T-helper 1 cell treated with Interleukin-12 subunit alpha and Interleukin-12 subunit beta and Interleukin-4 antibody, amounts not matched to agents 30 ng/mL and 1 ng/mL, for 36 hours (primary cell): ENCODE data around the gene MED27. TPM values are rescaled to one million over a fixed set of nuclear protein-coding genes. Genes with fewer than 3 reads are reported as not detected.

ENCODE experiments used
- intact Hi-C: fragments of 100-400 bp; cut with micrococcal nuclease; formaldehyde crosslinking; loops from one replicate; pipeline ENCODE4 v1.15.1; 2024
- total RNA-seq: library from RNA; stranded (reverse); gene quantifications from 2 replicates; pipeline ENCODE4 v1.2.3, GENCODE V29; 2022

The MED27 gene
- total RNA-seq, 1 donor from 2014 or later: 29.5 TPM

DNA sequence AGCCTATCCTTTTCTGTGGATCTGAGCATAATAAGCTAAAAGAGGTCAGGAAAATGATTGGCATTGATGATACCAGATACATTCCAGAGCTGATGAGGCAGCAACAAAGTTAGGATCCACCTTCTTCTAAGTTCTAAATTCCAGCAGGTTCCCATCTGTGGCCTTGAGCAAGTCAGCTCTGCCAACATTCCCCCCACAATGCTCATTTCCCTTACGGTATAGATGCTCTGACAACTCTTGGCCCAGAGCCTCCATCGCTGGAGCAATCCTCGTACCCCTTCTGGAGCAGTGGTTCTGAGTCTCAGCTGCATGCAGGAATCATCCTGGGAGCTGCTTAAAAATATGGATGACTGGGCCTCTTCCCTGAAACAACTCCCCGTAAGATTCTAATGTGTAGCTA, 78.1 kb downstream of the MED27 start:
- intact Hi-C loops: loop anchor here (10.0 kb wide), 2 partner anchors 167 to 353 kb away; partner anchors contain the start of gene SETX

- intact Hi-C loops: loop anchor here (10.0 kb wide), 2 partner anchors 166 to 354 kb away; partner anchors contain the start of gene SETX
Observed at GRCh38 chr9:132000659-132001058, 79.0 kb downstream of the MED27 start.

GRCh38 chr9:131999692-132000551, 79.7 kb downstream of the MED27 start:
- intact Hi-C loops: loop anchor here (10.0 kb wide), 2 partner anchors 165 to 355 kb away; partner anchors contain the start of gene SETX

- intact Hi-C loops: no loop called here
Observed at GRCh38 chr9:131997779-131998178, 81.9 kb downstream of the MED27 start.

DNA sequence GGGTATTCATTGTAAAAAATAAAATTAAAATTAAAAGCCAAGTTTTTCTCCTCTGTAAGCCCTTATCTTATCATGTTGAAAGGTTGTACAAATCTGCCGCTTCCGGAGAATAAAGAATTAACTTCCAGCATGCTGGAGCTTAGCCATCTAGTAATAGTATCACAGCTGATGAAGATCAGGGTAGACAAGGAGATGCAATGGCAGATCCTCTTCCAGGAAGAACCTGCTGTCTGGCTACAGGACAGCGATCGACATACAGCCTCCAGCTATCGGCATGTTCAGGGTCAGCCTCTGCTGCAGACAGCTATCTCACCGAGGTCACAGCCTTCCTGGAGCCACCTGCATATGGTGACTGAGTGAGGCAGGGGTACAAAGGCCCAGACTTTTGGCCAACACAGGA, 82.6 kb downstream of the MED27 start:
- intact Hi-C loops: no loop called here

DNA sequence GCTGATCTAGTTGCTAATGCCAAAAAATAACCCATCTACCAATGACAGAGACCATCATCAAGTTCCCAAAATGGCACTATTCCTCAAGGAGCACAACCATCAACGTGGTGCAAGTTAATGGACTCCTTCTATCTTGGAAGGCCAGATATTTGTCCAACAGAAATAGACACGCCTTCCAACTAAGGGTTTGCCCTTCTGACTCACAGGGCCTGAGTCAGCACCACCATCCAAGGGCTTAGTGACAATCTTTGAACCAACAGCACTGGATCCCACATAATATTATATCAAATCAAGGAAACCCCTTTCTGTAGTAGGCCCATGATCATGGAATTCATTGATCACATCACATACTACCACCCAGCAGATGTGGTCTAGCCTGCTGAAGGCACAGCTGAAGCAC, 84.3 kb downstream of the MED27 start:
- intact Hi-C loops: no loop called here

DNA sequence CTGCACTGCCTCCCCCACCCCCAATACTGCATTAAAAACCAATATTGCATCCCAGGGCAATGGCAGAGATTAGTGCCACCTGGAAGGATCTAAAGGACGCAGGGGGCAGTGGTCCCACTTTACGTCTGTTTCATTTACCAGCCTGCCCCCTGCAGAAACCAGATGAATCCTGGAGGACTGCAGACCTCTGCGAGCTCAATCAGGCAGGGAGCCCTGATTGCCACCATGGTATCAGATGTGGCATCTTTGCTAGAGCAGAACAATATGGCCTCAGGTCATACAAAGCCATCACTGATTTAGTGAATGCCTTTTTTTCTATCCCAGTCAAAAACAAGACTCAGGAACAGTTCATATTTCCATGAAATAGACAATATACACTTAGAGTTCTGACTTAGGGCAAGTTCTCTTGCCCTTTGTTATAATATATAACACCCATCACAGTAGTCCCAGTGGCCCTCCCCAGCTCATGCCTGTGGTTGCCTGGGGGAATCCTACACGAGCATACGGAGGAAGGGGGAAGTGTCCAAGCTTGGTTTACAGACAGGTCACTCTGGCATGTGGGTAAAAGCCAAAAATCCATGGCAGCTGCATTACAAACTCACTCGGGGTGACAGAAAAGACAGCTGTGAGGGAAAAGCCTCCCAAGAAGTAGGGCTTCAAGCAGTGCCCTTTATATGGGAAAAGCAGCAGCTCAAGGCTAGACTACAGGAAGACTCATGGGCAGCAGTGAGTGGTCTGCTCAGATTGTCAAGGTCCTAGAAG, 85.1 kb downstream of the MED27 start:
- intact Hi-C loops: no loop called here

DNA sequence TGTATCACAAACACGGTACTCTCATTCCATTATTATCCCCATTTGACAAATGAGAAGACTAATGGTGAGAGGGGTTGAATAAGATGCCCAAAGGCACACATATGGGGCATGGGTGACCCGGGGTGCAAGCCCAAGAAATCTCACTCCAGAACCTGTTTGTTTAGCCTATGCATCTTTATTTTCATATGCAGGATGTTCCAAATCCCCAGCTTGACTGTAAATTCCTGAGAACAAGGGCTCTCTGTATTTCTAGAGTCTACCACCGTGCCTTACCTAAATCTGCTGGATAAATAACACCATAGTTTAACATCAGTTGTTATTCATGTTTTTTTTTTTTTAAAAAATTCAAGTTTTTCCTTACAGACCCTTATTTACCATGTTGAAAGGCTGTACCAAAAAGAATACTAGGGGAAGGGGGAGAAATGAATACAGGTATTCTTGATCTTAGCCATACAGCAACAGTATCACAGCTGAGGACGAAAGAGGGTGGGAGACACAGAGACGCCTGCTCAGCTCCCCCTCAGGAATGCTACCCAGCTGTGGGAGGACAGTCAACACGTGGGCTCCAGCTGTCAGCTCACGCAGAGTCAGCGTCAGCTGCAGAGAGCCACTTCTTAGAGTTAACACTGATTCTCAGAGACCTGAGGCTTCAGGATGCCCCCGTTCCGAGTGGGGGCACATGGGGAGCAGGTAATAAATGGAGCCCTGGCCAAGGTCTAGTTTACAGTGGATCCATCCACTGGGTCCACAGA, 86.6 kb downstream of the MED27 start:
- intact Hi-C loops: no loop called here

DNA sequence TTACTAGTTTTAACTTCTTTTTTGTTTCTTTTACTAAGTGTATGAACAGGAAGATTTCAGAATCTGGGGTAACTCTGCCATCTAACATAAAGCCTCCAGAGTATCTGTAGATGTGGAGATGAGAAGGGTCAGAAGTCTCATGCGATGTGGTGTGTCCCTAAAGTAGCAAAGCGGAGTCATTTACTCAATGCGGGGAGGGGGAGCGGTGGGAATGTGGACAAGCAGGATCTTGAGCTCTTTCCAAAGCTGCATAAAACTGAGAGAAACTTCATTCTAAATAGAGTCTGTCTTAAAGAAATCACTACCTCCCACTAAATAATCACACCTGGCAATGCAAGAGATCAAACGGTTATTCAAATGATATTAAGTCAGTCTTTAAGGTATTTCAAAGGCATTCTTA, 92.4 kb downstream of the MED27 start:
- intact Hi-C loops: no loop called here

DNA sequence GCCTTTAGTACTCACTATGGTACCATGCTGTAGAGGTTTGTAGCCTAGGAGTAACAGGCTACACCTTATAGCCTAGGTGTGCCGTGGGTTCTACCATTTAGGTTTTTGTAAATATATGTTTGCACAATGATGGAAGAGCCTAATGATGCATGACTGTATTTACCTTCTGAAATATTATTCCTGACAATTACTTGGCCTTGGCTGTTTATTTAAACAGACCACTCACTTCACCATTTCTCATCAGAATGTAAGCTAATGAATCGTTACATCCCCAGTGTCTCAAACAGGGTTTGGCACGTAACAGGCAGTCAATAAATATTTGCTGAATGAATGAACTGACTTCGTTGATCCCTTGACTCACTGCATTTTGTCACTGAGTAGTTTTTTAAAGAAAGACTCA, 93.1 kb downstream of the MED27 start:
- intact Hi-C loops: no loop called here

- intact Hi-C loops: no loop called here
Observed at GRCh38 chr9:131986089-131986488, 93.6 kb downstream of the MED27 start.

- intact Hi-C loops: no loop called here
Observed at GRCh38 chr9:131984564-131984963, 95.1 kb downstream of the MED27 start.

DNA sequence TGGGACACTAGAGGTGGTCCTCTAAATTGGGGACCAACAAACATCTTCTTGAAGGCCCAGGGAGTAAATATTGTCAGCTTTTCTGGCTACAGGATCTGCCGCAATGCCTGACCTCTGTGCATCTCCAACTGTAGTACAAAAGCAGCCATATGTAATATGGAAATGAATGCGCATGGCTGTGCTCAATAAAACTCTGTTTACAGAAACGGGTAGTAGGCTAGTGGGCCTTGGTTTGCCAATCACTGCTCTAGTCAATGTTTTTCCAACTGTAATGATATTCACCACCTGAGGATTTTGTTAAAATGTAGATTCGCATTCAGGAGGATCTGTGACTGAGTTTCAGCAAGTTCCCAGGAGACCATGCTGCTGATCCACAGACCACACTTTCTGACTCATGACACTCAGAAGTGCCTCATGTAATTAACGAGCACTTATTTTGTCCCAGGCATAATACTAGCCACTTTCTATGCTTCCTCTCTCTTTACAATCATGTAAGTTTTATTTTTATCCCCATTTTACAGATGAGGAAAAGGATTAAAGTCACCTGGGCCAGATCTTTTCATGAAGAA, 96.9 kb downstream of the MED27 start:
- intact Hi-C loops: no loop called here

DNA sequence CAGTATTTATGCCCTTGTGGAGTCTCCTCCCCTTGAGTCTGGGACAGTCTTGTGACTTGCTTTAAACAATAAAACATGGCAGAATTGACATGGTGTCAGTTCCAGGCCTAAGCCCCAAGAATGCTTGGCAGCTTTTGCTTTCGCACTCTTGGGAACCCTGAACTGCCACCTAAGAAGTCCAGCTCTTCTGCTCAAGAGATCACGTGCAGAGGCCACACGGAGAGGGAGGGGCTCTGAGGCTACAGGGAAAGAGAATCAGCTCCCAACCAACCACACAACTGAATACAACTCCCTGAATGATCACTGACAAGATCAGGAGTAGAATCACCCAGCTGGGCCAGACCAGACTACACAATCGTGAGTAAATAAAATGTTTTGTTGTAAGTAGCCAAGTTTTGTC, 97.6 kb downstream of the MED27 start:
- intact Hi-C loops: no loop called here

DNA sequence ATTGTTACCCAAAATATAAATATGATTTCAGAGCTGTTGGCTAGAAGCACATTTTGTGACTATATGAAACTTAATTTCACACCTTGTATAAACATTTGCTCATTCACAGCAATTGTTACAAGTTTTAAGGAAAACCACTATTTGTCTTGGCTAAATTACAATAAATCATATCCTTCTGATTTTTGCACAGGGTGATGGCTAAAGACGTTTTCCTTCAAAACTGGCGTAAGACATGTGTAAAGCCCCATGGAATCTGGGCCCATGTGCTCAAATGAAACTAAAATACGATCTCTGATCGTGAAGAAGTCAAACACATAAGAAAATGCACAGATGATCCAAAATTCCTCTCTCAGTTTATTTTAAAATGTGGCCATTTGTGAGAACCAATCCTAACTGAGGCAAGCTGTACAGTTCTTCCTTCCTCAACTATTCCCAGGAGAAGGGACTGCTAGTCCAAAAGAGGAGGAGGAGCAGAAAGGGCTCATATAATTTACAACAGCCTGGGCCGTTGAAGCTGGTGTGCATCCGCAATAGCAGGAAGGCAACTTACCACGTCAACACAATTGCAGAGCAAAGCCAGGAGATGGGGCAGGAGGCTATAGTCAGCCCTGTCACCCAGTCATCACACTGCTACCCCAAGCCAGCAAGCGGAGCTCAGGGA, 98.4 kb downstream of the MED27 start:
- intact Hi-C loops: no loop called here

- intact Hi-C loops: no loop called here
Observed at GRCh38 chr9:131980267-131981016, 99.2 kb downstream of the MED27 start.

GRCh38 chr9:131977109-131977838, 102.4 kb downstream of the MED27 start:
- intact Hi-C loops: no loop called here

DNA sequence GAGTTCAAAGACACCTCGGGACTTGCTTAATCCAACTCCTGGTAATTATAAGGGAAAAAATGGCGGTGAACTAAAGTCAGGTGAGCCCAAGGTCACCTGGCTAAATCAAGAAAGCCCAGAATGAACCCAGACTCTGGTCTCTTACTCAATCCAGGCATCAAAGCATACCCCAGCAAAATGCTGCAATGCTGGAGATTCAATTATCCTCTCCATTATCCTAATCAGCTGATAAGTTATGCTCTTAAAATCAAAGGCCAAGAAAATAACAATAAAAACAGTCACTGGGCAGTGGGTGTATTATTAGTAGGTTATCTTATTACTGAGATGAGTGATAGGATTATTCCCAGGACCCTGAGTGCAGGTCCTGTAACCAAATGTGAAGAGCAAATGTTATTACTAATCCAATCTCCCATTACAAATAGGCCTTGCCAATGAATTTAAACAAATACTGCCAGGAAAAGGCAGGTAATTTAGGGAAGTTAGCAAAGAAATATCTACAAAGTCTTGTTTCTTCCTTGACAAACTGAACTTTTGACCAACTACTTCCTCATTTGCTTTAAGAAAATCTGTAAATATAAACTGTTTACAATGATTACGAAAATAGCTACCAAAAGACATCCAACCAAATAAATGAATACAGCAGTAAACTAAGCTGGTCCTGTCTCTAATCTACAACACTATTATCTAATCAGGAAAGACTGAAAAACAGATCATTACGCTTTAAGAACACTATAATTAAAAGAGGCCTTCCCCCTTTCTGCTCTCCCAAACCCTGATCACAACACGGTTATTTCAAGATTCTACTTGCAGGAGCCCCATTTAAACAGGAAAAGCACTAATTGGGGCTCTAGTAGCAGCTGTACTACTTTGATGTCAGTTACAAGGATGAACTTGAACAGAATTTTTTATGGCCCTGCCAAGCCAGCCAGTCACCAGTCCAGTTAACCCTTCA, 103.2 kb downstream of the MED27 start:
- intact Hi-C loops: no loop called here
